ENCODE results near the gene R3HDM4. TPM values are rescaled to one million over a fixed set of nuclear protein-coding genes. Genes with fewer than 3 reads are reported as not detected.

The R3HDM4 gene
- total and polyA plus RNA-seq, 2 donors (not counting 3 experiments of a cell fraction or from before 2014, with no cell fraction given) = 51.8 to 53.9 TPM

DNA sequence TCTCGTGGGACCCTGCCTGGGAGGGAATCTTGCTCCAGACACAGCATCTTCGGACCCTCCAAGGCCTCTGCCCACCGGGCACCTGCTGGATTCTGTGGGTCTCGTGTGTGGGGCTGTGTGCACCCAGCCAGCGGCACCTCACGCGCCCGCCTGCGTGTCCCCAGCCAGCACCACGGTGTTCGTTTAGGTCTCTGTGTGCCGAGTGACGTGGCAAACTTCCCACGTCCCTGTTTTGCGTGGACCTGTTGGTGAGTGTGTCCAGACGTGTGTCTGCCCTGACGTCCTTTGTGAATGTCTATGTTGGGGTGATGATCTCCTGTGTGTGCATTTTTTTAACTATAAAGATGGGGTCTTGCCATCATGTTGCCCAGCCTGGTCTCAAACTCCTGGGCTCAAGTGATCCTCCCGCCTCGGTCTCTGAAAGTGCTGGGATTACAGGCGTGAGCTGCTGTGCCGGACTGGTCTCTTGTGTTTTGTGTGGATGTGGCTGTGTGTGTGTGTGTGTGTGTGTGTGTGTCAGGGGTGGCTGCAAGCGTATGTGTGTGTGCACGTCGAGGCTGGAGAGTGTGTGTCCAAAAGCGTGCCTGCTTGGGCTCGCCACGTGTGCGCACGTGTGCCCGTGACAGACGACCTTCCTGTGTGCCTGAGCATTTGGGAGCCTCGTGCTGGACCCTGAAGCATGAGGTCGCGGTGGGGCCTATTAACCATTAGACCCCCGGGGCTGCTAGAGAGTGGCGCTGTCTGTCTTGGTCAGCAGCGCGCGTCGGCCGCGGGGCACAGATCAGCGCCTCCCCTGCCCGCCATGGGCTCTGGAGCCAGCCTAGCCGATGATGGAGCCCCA lies 28.5 kb upstream of the R3HDM4 start:
- POLR2A ChIA-PET = no interaction called here
- Histone ChIP-seq H3K36me3 (ENCODE audit: control insufficient read depth in 2 of 2, extremely low read depth in 1 of 2, insufficient read depth in 2 of 2, low read length in 2 of 2) (no peaks in the 10 kb centered on the region), H3K9ac (replicated peaks; ENCODE audit: extremely low read depth, insufficient read depth, low read length) (no peak overlapping the region), H3K27me3 (ENCODE audit: control insufficient read depth in 2 of 2, insufficient read depth in 2 of 2, low read length in 2 of 2) (no peaks in the 10 kb centered on the region), H3K27ac (ENCODE audit: insufficient read depth, low read depth, low read length) (no peak overlapping the region), H3K4me3 (replicated peaks in 1 of 3; ENCODE audit: insufficient read depth in 1 of 3, low read depth in 1 of 3, low read length in 3 of 3) (no peak overlapping the region), H3K4me2 (ENCODE audit: insufficient read depth, low read length) (peak overlapping the region; percentile 24), H3K9me3 (replicated peaks; ENCODE audit: control insufficient read depth, insufficient read depth, low read length) (no peaks in the 10 kb centered on the region), H3K4me1 (ENCODE audit: control insufficient read depth, extremely low read depth, insufficient read depth, low read length) (peaks cover 19% of the 10 kb centered on the region), H4K20me1 (replicated peaks; ENCODE audit: control insufficient read depth, extremely low read depth, insufficient read depth, low read length) (no peaks in the 10 kb centered on the region), H2AFZ (ENCODE audit: low read depth, low read length) (no peak overlapping the region), H3K9me1 (replicated peaks; ENCODE audit: control insufficient read depth, extremely low read depth, insufficient read depth, low read length) (no peaks in the 10 kb centered on the region), H3K79me2 (ENCODE audit: control insufficient read depth, insufficient read depth, low read length) (peaks cover 2% of the 10 kb centered on the region)
- TF ChIP-seq, protein P1, sequence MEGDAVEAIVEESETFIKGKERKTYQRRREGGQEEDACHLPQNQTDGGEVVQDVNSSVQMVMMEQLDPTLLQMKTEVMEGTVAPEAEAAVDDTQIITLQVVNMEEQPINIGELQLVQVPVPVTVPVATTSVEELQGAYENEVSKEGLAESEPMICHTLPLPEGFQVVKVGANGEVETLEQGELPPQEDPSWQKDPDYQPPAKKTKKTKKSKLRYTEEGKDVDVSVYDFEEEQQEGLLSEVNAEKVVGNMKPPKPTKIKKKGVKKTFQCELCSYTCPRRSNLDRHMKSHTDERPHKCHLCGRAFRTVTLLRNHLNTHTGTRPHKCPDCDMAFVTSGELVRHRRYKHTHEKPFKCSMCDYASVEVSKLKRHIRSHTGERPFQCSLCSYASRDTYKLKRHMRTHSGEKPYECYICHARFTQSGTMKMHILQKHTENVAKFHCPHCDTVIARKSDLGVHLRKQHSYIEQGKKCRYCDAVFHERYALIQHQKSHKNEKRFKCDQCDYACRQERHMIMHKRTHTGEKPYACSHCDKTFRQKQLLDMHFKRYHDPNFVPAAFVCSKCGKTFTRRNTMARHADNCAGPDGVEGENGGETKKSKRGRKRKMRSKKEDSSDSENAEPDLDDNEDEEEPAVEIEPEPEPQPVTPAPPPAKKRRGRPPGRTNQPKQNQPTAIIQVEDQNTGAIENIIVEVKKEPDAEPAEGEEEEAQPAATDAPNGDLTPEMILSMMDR (IDR thresholded peaks at IDR 0.05; ENCODE audit: extremely low read depth in 1 of 2, insufficient read depth in 1 of 2, low read depth in 1 of 2, low read length in 2 of 2) = no peak
- no peak for TF ChIP-seq POLR2A (IDR thresholded peaks at IDR 0.05; ENCODE audit: low read depth, low read length)
- TF ChIP-seq POLR2AphosphoS5 (IDR thresholded peaks at IDR 0.05; ENCODE audit: insufficient read depth, low read depth, low read length) = no peak
- TF ChIP-seq GATA2 (IDR thresholded peaks at IDR 0.05; ENCODE audit: insufficient read depth, insufficient read length, low read depth, low read length) = no peak
- TF ChIP-seq MYC (IDR thresholded peaks at IDR 0.05; ENCODE audit: low read depth, low read length) = no peak
- TF ChIP-seq JUN (IDR thresholded peaks at IDR 0.05; ENCODE audit: borderline replicate concordance, insufficient read depth, insufficient read length, low read depth) = no peak
- TF ChIP-seq, protein P2, sequence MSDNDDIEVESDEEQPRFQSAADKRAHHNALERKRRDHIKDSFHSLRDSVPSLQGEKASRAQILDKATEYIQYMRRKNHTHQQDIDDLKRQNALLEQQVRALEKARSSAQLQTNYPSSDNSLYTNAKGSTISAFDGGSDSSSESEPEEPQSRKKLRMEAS (IDR thresholded peaks at IDR 0.05; ENCODE audit: insufficient read depth, insufficient read length) = no peak
- intact Hi-C loops (cut with micrococcal nuclease) = no loop called here
- dilution Hi-C loops (cut with MboI; ENCODE audit: extremely low pct_ligation_motif_present, low sequenced_read_pairs) = no loop called here
- CTCF ChIA-PET = no interaction called here
- BruUV-seq (replicated peaks) = no TSS peak
- FAIRE-seq (no peak), DNase-seq (ENCODE audit: low read depth, low spot score) (no peak)

All from endothelial cell of umbilical vein (primary cell).